ENCODE results near the gene SMS.

- TF ChIP-seq, protein P1, sequence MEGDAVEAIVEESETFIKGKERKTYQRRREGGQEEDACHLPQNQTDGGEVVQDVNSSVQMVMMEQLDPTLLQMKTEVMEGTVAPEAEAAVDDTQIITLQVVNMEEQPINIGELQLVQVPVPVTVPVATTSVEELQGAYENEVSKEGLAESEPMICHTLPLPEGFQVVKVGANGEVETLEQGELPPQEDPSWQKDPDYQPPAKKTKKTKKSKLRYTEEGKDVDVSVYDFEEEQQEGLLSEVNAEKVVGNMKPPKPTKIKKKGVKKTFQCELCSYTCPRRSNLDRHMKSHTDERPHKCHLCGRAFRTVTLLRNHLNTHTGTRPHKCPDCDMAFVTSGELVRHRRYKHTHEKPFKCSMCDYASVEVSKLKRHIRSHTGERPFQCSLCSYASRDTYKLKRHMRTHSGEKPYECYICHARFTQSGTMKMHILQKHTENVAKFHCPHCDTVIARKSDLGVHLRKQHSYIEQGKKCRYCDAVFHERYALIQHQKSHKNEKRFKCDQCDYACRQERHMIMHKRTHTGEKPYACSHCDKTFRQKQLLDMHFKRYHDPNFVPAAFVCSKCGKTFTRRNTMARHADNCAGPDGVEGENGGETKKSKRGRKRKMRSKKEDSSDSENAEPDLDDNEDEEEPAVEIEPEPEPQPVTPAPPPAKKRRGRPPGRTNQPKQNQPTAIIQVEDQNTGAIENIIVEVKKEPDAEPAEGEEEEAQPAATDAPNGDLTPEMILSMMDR (conservative IDR thresholded peaks at IDR 0.05) = no peak
- TF ChIP-seq ZFX (IDR thresholded peaks at IDR 0.05) = no peak
These were observed 8.5 kb downstream of the SMS start for GRCh38 chrX:21948897-21949578.
